ENCODE data around the gene GPR156. TPM values are rescaled to one million over a fixed set of nuclear protein-coding genes. Genes with fewer than 3 reads are reported as not detected.
"Not testable (repeated sequence)": the region's sequence is repeated elsewhere in the genome, so short reads cannot be mapped to it uniquely, and the experiment has no call there.

The GPR156 gene
- total RNA-seq, 4 donors from 2014 or later = 0.18 TPM; not detected in 3

GRCh38 chr3:120324190-120324589, 39.2 kb upstream of the GPR156 start:
- ATAC-seq = no peak
- in situ Hi-C loops (cut with MboI; ENCODE audit: low sequenced_read_pairs in 4 of 4) (no loop called here), intact Hi-C loops (cut with DNase I; ENCODE audit: low total_unique reads) (no loop called here)
- H3K4me1 ChIP-seq = no peaks in the 10 kb centered on the region
- TF ChIP-seq POLR2A (IDR thresholded peaks at IDR 0.05) = no peak
- no peak for TF ChIP-seq CTCF (IDR thresholded peaks at IDR 0.05 in 4 of 5, conservative IDR thresholded peaks at IDR 0.05 in 1 of 5)
- peak overlapping the region in 1 of 4 donors; percentile 0 for H3K27ac ChIP-seq
- H3K9me3 ChIP-seq = no peaks in the 10 kb centered on the region
- DNase-seq = no peak
- no peaks in the 10 kb centered on the region for H3K27me3 ChIP-seq
- peaks cover 0 to 13% of the 10 kb centered on the region in 2 donors for H3K36me3 ChIP-seq
- no peak overlapping the region for H3K4me3 ChIP-seq

GRCh38 chr3:120323761-120324160, 38.7 kb upstream of the GPR156 start:
- in situ Hi-C loops (cut with MboI; ENCODE audit: low sequenced_read_pairs in 4 of 4); intact Hi-C loops (cut with DNase I; ENCODE audit: low total_unique reads); H3K4me3 ChIP-seq; H3K9me3 ChIP-seq; H3K27me3 ChIP-seq; H3K4me1 ChIP-seq; DNase-seq; H3K36me3 ChIP-seq: not testable (repeated sequence)
- peak overlapping the region in 1 of 4 donors; percentile 0 for H3K27ac ChIP-seq
- peak; percentile 33 to 55 for ATAC-seq

GRCh38 chr3:120311863-120312794, 27.1 kb upstream of the GPR156 start:
- no peaks in the 10 kb centered on the region for H3K27me3 ChIP-seq
- no peak for TF ChIP-seq POLR2A (IDR thresholded peaks at IDR 0.05)
- TF ChIP-seq CTCF (IDR thresholded peaks at IDR 0.05 in 4 of 5, conservative IDR thresholded peaks at IDR 0.05 in 1 of 5) = no peak
- in situ Hi-C loops (cut with MboI; ENCODE audit: low sequenced_read_pairs in 4 of 4) = no loop called here
- no peak overlapping the region for H3K4me3 ChIP-seq
- H3K36me3 ChIP-seq = no peaks in the 10 kb centered on the region
- intact Hi-C loops (cut with DNase I; ENCODE audit: low total_unique reads) = no loop called here
- H3K27ac ChIP-seq = no peak overlapping the region
- DNase-seq (no peak), ATAC-seq (no peak)
- H3K9me3 ChIP-seq = no peaks in the 10 kb centered on the region
- no peaks in the 10 kb centered on the region for H3K4me1 ChIP-seq

- H3K27ac ChIP-seq = no peak overlapping the region
- H3K27me3 ChIP-seq = no peaks in the 10 kb centered on the region
- DNase-seq (no peak), ATAC-seq (no peak)
- H3K9me3 ChIP-seq = no peaks in the 10 kb centered on the region
- H3K4me1 ChIP-seq = no peaks in the 10 kb centered on the region
- H3K36me3 ChIP-seq = no peaks in the 10 kb centered on the region
- in situ Hi-C loops (cut with MboI; ENCODE audit: low sequenced_read_pairs in 4 of 4) (no loop called here), intact Hi-C loops (cut with DNase I; ENCODE audit: low total_unique reads) (no loop called here)
- TF ChIP-seq POLR2A (IDR thresholded peaks at IDR 0.05) (no peak), CTCF (IDR thresholded peaks at IDR 0.05 in 4 of 5, conservative IDR thresholded peaks at IDR 0.05 in 1 of 5) (no peak)
- no peak overlapping the region for H3K4me3 ChIP-seq
Measured at GRCh38 chr3:120306519-120307455, 21.8 kb upstream of the GPR156 start.

GRCh38 chr3:120304616-120305015, 19.6 kb upstream of the GPR156 start:
- intact Hi-C loops (cut with DNase I; ENCODE audit: low total_unique reads) (no loop called here), in situ Hi-C loops (cut with MboI; ENCODE audit: low sequenced_read_pairs in 4 of 4) (no loop called here)
- Histone ChIP-seq H3K4me1 (no peaks in the 10 kb centered on the region), H3K4me3 (no peak overlapping the region), H3K9me3 (no peaks in the 10 kb centered on the region), H3K36me3 (no peaks in the 10 kb centered on the region), H3K27ac (no peak overlapping the region), H3K27me3 (no peaks in the 10 kb centered on the region)
- no peak for ATAC-seq
- TF ChIP-seq POLR2A (IDR thresholded peaks at IDR 0.05) = no peak
- no peak for TF ChIP-seq CTCF (IDR thresholded peaks at IDR 0.05 in 4 of 5, conservative IDR thresholded peaks at IDR 0.05 in 1 of 5)
- no peak for DNase-seq

All from gastrocnemius medialis (tissue), 4 donors.